Endothelial cell of umbilical vein (primary cell): ENCODE measurements around the gene MISP3. TPM values are rescaled to one million over a fixed set of nuclear protein-coding genes. Genes with fewer than 3 reads are reported as not detected.

ENCODE experiments used
- BruUV-seq: library from RNA; stranded (reverse); fragments of 400-500 nt; replicated peaks from 2 replicates; lab custom pipeline; 2021; lab: Mats Ljungman, UMichigan
- CTCF ChIA-PET: fragments of 300-600, 350-600 bp; sonication (Branson Sonifier 250); formaldehyde crosslinking; loops from one replicate; lab custom pipeline; 2021; ENCODE audit warnings: antibody characterized with exemption, inconsistent platforms; lab: Charles Lee
- POLR2A ChIA-PET: fragments of 300-600, 350-600 bp; sonication (Branson Sonifier 250); formaldehyde crosslinking; loops from one replicate; lab custom pipeline; 2021; ENCODE audit warnings: antibody characterized with exemption, inconsistent platforms; lab: Charles Lee
- DNase-seq: peaks from one replicate; pipeline ENCODE4 v3.0.0-alpha.2; 2011; ENCODE audit warnings: low read depth, low spot score
- FAIRE-seq: peaks from 2 replicates; lab custom pipeline; 2011; peaks lifted over from hg19 to GRCh38; lab: Jason Lieb, UNC
- H2AFZ ChIP-seq: 2 replicates; pipeline ENCODE4 v1.6.0; 2012; ENCODE audit warnings: low read depth, low read length, control low read depth, inconsistent platforms
- H3K27ac ChIP-seq: 2 replicates; pipeline ENCODE4 v1.5.1; 2011; ENCODE audit warnings: low read depth, mild to moderate bottlenecking, control low read depth, low read length, moderate library complexity; ENCODE audit not compliant: insufficient read depth
- H3K27me3 ChIP-seq, 2 experiments: 2 replicates each; pipeline versions ENCODE4 v1.6.0 to v1.6.1; 2011; ENCODE audit warnings: low read length in 2 of 2, mixed read lengths in 1 of 2; ENCODE audit not compliant: control insufficient read depth in 2 of 2, insufficient read depth in 2 of 2
- H3K36me3 ChIP-seq, 2 experiments: 2 replicates in 1 of 2; 3 replicates in 1 of 2; pipeline ENCODE4 v1.5.1; 2011; ENCODE audit warnings: low read length in 2 of 2, mild to moderate bottlenecking in 1 of 2, moderate library complexity in 1 of 2; ENCODE audit not compliant: control insufficient read depth in 2 of 2, insufficient read depth in 2 of 2; ENCODE audit errors: extremely low read depth in 1 of 2
- H3K4me1 ChIP-seq: 3 replicates; pipeline ENCODE4 v1.5.1; 2011; ENCODE audit warnings: mild to moderate bottlenecking, low read length; ENCODE audit not compliant: control insufficient read depth, insufficient read depth; ENCODE audit errors: extremely low read depth
- H3K4me2 ChIP-seq: 2 replicates; pipeline ENCODE4 v1.6.1; 2011; ENCODE audit warnings: low read length, control low read depth, mixed read lengths; ENCODE audit not compliant: insufficient read depth
- H3K4me3 ChIP-seq, 3 experiments: fragments of 200-600 bp in 1 of 3; sonication (generic), shearing (Covaris generic) in 1 of 3; replicated peaks in 1 of 3; 2 replicates each; pipeline ENCODE4 v1.5.1; 2011 to 2016; ENCODE audit warnings: control low read depth in 3 of 3, low read length in 3 of 3, mild to moderate bottlenecking in 2 of 3, inconsistent platforms in 1 of 3, low read depth in 1 of 3, moderate library complexity in 1 of 3; ENCODE audit not compliant: insufficient read depth in 1 of 3
- H3K79me2 ChIP-seq: 2 replicates; pipeline ENCODE4 v1.6.0; 2012; ENCODE audit warnings: low read length, inconsistent platforms; ENCODE audit not compliant: control insufficient read depth, insufficient read depth
- H3K9ac ChIP-seq: replicated peaks from 2 replicates; pipeline ENCODE3; 2011; ENCODE audit warnings: low read length, control low read depth; ENCODE audit not compliant: insufficient read depth; ENCODE audit errors: extremely low read depth
- H3K9me1 ChIP-seq: replicated peaks from 3 replicates; pipeline ENCODE4 v1.6.0; 2011; ENCODE audit warnings: mild to moderate bottlenecking, low read length; ENCODE audit not compliant: control insufficient read depth, insufficient read depth; ENCODE audit errors: extremely low read depth
- H3K9me3 ChIP-seq: replicated peaks from 2 replicates; pipeline ENCODE4 v1.5.1; 2012; ENCODE audit warnings: low read length, inconsistent platforms; ENCODE audit not compliant: control insufficient read depth, insufficient read depth
- H4K20me1 ChIP-seq: replicated peaks from 2 replicates; pipeline ENCODE3; 2011; ENCODE audit warnings: mild to moderate bottlenecking, low read length; ENCODE audit not compliant: control insufficient read depth, insufficient read depth; ENCODE audit errors: extremely low read depth
- CTCF ChIP-seq, 2 donors: IDR thresholded peaks; 1 replicate in 1 of 2; 2 replicates in 1 of 2; pipeline ENCODE4 v1.5.1; 2011; ENCODE audit warnings: low read length in 2 of 2, mild to moderate bottlenecking in 2 of 2, moderate library complexity in 2 of 2, control low read depth in 1 of 2, inconsistent platforms in 1 of 2, low read depth in 1 of 2; ENCODE audit not compliant: insufficient read depth in 1 of 2; ENCODE audit errors: extremely low read depth in 1 of 2
- EZH2 ChIP-seq: IDR thresholded peaks from 2 replicates; pipeline ENCODE4 v1.6.1; 2012; ENCODE audit warnings: borderline replicate concordance, low read depth, mild to moderate bottlenecking, moderate library complexity, low read length, inconsistent platforms; ENCODE audit not compliant: severe bottlenecking
- FOS ChIP-seq: IDR thresholded peaks from 2 replicates; pipeline ENCODE4 v1.6.1; 2011; ENCODE audit warnings: mild to moderate bottlenecking, low read length, moderate library complexity, borderline replicate concordance; ENCODE audit not compliant: insufficient read depth
- GATA2 ChIP-seq: IDR thresholded peaks from 2 replicates; pipeline ENCODE4 v1.7.0; 2011; ENCODE audit warnings: low read depth, mild to moderate bottlenecking, moderate library complexity, mixed read lengths, low read length; ENCODE audit not compliant: insufficient read length, insufficient read depth
- JUN ChIP-seq: IDR thresholded peaks from 2 replicates; pipeline ENCODE4 v1.6.1; 2011; ENCODE audit warnings: borderline replicate concordance, low read depth; ENCODE audit not compliant: insufficient read length, insufficient read depth
- MAX ChIP-seq: IDR thresholded peaks from 2 replicates; pipeline ENCODE4 v1.6.1; 2011; ENCODE audit not compliant: insufficient read depth, insufficient read length
- MYC ChIP-seq: IDR thresholded peaks from one replicate; pipeline ENCODE4 v1.6.1; 2011; ENCODE audit warnings: mild to moderate bottlenecking, low read depth, low read length
- POLR2A ChIP-seq: IDR thresholded peaks from 2 replicates; pipeline ENCODE4 v1.6.1; 2012; ENCODE audit warnings: low read depth, mild to moderate bottlenecking, control low read depth, low read length
- POLR2AphosphoS5 ChIP-seq: IDR thresholded peaks from 2 replicates; pipeline ENCODE4 v1.6.1; 2012; ENCODE audit warnings: low read depth, mild to moderate bottlenecking, control low read depth, low read length, moderate library complexity; ENCODE audit not compliant: insufficient read depth
- dilution Hi-C: fragments of 300-500 bp; cut with MboI; formaldehyde crosslinking; loops from one replicate; pipeline ENCODE4 v1.15.0; 2019; ENCODE audit warnings: low sequenced_read_pairs; ENCODE audit not compliant: extremely low pct_ligation_motif_present
- intact Hi-C: fragments of 100-400 bp; cut with micrococcal nuclease; formaldehyde crosslinking; loops from one replicate; pipeline ENCODE4 v1.10.0; 2022
- polyA plus RNA-seq, 4 experiments: library from polyadenylated mRNA; depleted of rRNA in 3 of 4; stranded (reverse) in 3 of 4; unstranded in 1 of 4; fragments of >200 nt; gene quantifications; 2 replicates each; pipeline versions ENCODE4 v1.2.1 to v1.2.3, GENCODE V29; 2011 to 2012; ENCODE audit warnings: missing spikeins in 1 of 4
- total RNA-seq: library from RNA; stranded (reverse); gene quantifications from 2 replicates; pipeline ENCODE4 v1.2.3, GENCODE V29; 2021

Gene MISP3
- total and polyA plus RNA-seq, 2 donors (not counting 3 experiments of a cell fraction or from before 2014, with no cell fraction given) = 0.26 to 0.31 TPM

- no peak for DNase-seq
- Histone ChIP-seq H3K36me3 (no peaks in the 10 kb centered on the region), H3K4me2 (no peak overlapping the region), H4K20me1 (no peaks in the 10 kb centered on the region), H3K79me2 (peaks cover 30% of the 10 kb centered on the region), H3K4me1 (peaks cover 25% of the 10 kb centered on the region), H3K9ac (no peak overlapping the region), H2AFZ (no peak overlapping the region), H3K27me3 (no peaks in the 10 kb centered on the region), H3K27ac (no peak overlapping the region), H3K9me3 (no peaks in the 10 kb centered on the region), H3K4me3 (no peak overlapping the region), H3K9me1 (no peaks in the 10 kb centered on the region)
- TF ChIP-seq CTCF (IDR thresholded peaks at IDR 0.05; ENCODE audit: extremely low read depth in 1 of 2, insufficient read depth in 1 of 2, low read depth in 1 of 2, low read length in 2 of 2) (no peak), GATA2 (no peak), JUN (no peak), MYC (no peak), EZH2 (no peak), MAX (no peak), POLR2AphosphoS5 (no peak), POLR2A (no peak), FOS (no peak)
- dilution Hi-C loops (no loop called here), intact Hi-C loops (loop anchor here (2.0 kb wide), 2 partner anchors 25 to 35 kb away; partner anchors contain the start of gene SAMD1)
- BruUV-seq = no TSS peak
- CTCF ChIA-PET = interaction anchor here (1.2 to 4.8 kb wide), 4 partner anchors 12 to 238 kb away, joined by 3 to 27 read pairs (median 6); partner anchors contain the start of gene ASF1B
- POLR2A ChIA-PET = interaction anchor here (0.6 kb wide), 1 partner anchor 34 kb away, joined by 3 read pairs; no protein-coding TSS in a partner anchor
- no peak for FAIRE-seq
These were observed 43.2 kb downstream of the MISP3 start for GRCh38 chr19:14115756-14116155.
